ENCODE results near the gene NAGS. TPM values are rescaled to one million over a fixed set of nuclear protein-coding genes. Genes with fewer than 3 reads are reported as not detected.

Gene NAGS
- total and polyA plus RNA-seq, 7 donors = 0.10 to 13.5 (median 0.20) TPM; not detected in 2

DNA sequence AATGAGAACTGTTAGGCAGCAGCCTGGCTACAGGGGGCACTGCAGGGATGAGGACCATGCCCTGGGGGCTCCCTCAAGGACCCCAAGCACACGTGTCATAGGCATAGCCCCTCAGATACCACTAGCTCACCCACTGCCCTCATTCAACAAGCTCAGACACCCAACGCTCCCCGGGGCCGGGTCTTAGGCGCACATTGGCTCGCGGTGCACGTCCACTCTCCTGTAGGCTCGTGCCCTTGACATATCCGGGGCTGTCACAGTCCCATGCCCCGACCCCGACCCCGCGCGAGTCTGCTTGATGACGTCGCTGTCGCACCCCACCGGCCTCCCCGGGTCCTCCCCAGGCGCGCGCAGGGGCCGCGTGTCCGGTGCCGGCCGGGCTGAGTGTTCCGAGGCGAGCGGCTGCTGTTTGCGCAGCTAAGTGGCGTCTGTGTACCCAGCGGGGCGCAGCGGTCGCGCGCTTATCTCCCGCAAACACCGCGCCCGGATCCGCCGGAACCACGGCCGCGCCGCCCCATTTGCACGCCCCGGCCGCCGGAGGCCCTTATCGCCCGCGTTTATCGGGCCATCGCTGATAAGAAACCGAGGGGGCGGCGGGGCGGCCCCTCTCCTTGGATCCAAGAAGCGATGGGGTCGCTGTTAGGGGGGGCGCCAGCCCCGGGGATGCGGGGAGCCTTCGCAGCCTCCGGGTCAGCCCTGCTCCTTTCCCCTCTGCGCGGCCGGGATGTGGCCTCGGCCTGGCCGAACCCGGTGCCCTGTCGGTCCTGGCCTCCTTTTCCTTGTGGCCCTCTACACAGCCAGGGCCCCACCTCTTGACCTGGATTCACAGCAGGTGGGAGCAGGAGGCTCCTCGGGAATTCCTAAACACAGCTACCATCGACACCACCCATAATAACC is 20.7 kb upstream of the NAGS start:
- TF ChIP-seq CTCF (IDR thresholded peaks at IDR 0.05) = peak; percentile 6

GRCh38 chr17:43984521-43984920 is 19.9 kb upstream of the NAGS start:
- TF ChIP-seq CTCF (IDR thresholded peaks at IDR 0.05) = no peak
- DNase-seq (no peak), ATAC-seq (no peak)
- Histone ChIP-seq H3K36me3 (ENCODE audit: insufficient read depth in 1 of 2, low read depth in 1 of 2) (no peaks in the 10 kb centered on the region), H3K4me3 (peak overlapping the region; percentile 67), H3K27me3 (ENCODE audit: insufficient read depth in 3 of 3, low read length in 2 of 3) (peaks cover 0 to 36% (median 7%) of the 10 kb centered on the region in 3 donors), H3K4me1 (peaks cover 12% of the 10 kb centered on the region), H3K27ac (no peak overlapping the region), H3K9me3 (no peaks in the 10 kb centered on the region)
- WGBS, 3 donors = 76 to 86% (median 81%) methylated on average over 8 of the region's 8 CpGs
- intact Hi-C loops (cut with DNase I) = no loop called here

More for the DNA sequence above, 20.7 kb upstream of the NAGS start:
- Histone ChIP-seq H3K4me1 (peaks cover 12% of the 10 kb centered on the region), H3K9me3 (no peaks in the 10 kb centered on the region), H3K27ac (no peak overlapping the region), H3K36me3 (ENCODE audit: insufficient read depth in 1 of 2, low read depth in 1 of 2) (no peaks in the 10 kb centered on the region), H3K4me3 (peak overlapping the region; percentile 67), H3K27me3 (ENCODE audit: insufficient read depth in 3 of 3, low read length in 2 of 3) (peaks cover 0 to 38% (median 7%) of the 10 kb centered on the region in 3 donors)
- intact Hi-C loops (cut with DNase I) = no loop called here
- 1 to 3% (median 2%) methylated on average over 64 to 78 of the region's 78 CpGs for WGBS, 3 donors
- ATAC-seq = peak; percentile 36 to 71 (median 48)
- DNase-seq = peak; percentile 21 to 56

DNA sequence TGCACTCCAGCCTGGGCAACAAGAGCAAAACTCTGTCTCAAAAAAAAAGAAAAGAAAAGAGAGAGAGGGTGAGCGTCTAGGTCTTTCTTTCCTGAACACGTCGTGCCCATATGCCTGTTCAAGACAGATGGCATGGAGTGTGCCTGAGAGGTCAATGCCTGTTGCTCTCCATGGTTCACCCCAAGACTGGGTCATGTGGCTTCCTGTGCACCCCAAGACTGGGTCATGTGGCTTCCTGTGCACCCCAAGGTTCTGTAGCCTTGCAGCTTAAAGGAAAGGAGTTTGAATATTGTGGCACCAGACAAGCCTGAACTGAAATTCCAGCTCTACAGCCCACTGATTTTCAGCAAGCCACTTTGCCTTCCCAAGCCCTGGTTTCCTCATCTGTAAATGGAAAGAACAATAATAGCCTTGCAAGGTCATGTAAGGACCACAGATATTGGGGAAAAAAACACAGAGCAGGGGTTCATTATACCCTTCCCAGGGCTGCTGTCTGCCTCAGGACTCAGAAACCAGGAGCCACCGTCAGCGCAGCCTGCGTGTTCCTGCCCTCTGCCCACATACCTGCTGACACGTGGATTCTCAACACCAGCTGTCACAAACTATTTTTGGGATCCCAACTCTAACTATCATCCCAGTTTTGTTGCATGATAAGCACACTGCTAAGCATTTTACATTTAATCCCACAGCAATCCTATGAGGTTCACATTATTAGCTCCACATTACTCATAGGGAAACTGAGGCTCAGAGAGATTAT is 18.0 kb upstream of the NAGS start:
- Histone ChIP-seq H3K9me3 (no peaks in the 10 kb centered on the region), H3K36me3 (ENCODE audit: insufficient read depth in 1 of 2, low read depth in 1 of 2) (no peaks in the 10 kb centered on the region), H3K27ac (no peak overlapping the region), H3K4me1 (peaks cover 12% of the 10 kb centered on the region), H3K4me3 (no peak overlapping the region), H3K27me3 (ENCODE audit: insufficient read depth in 3 of 3, low read length in 2 of 3) (peaks cover 0 to 29% (median 7%) of the 10 kb centered on the region in 3 donors)
- WGBS, 3 donors = 53 to 71% (median 53%) methylated on average over 7 of the region's 7 CpGs
- intact Hi-C loops (cut with DNase I) = no loop called here
- ATAC-seq (peak; percentile 78 to 90 (median 84)), DNase-seq (no peak)
- no peak for TF ChIP-seq CTCF (IDR thresholded peaks at IDR 0.05)

- Histone ChIP-seq H3K9me3 (no peaks in the 10 kb centered on the region), H3K36me3 (ENCODE audit: insufficient read depth in 1 of 2, low read depth in 1 of 2) (no peaks in the 10 kb centered on the region), H3K4me1 (peaks cover 12% of the 10 kb centered on the region), H3K27ac (no peak overlapping the region), H3K27me3 (ENCODE audit: insufficient read depth in 3 of 3, low read length in 2 of 3) (peaks cover 0 to 20% (median 3%) of the 10 kb centered on the region in 3 donors), H3K4me3 (no peak overlapping the region)
- no peak for TF ChIP-seq CTCF (IDR thresholded peaks at IDR 0.05)
- WGBS, 3 donors = 47 to 58% (median 54%) methylated on average over 12 of the region's 12 CpGs
- intact Hi-C loops (cut with DNase I) = no loop called here
- peak; percentile 27 to 54 (median 36) for ATAC-seq
- DNase-seq = no peak
These were observed 17.0 kb upstream of the NAGS start for GRCh38 chr17:43987131-43988021.
